GM12864 (cell line): Measurements from ENCODE around the gene CCL5.

Experiments
- DNase-seq: peaks from one replicate; pipeline ENCODE4 v3.0.0-alpha.2; 2011; ENCODE audit warnings: low read depth
- H3K4me3 ChIP-seq: 2 replicates; pipeline ENCODE4 v1.5.1; 2011; ENCODE audit warnings: mild to moderate bottlenecking, low read depth, low read length, control low read depth
- CTCF ChIP-seq: IDR thresholded peaks from 2 replicates; pipeline ENCODE4 v1.5.1; 2011; ENCODE audit warnings: low read depth, mild to moderate bottlenecking, moderate library complexity, low read length, control low read depth, inconsistent platforms; ENCODE audit errors: missing control alignments

CCL5 gene

GRCh38 chr17:35847633-35848373, 32.4 kb downstream of the CCL5 start:
- H3K4me3 ChIP-seq = no peak overlapping the region
- no peak for TF ChIP-seq CTCF
- no peak for DNase-seq

- no peak for DNase-seq
- no peak overlapping the region for H3K4me3 ChIP-seq
- TF ChIP-seq CTCF = no peak
Observed at GRCh38 chr17:35847006-35847405, 33.2 kb downstream of the CCL5 start.

GRCh38 chr17:35846055-35846809, 33.9 kb downstream of the CCL5 start:
- no peak for DNase-seq
- H3K4me3 ChIP-seq = no peak overlapping the region
- no peak for TF ChIP-seq CTCF

- H3K4me3 ChIP-seq = no peak overlapping the region
- no peak for TF ChIP-seq CTCF
- DNase-seq = no peak
Observed at GRCh38 chr17:35844547-35844946, 35.6 kb downstream of the CCL5 start.

GRCh38 chr17:35843698-35844097, 36.5 kb downstream of the CCL5 start:
- TF ChIP-seq CTCF = no peak
- H3K4me3 ChIP-seq = no peak overlapping the region
- no peak for DNase-seq

GRCh38 chr17:35842239-35842638, 37.9 kb downstream of the CCL5 start:
- TF ChIP-seq CTCF = no peak
- no peak for DNase-seq
- H3K4me3 ChIP-seq = no peak overlapping the region
